H1 (cell line): ENCODE measurements around the gene CSKMT. TPM values are rescaled to one million over a fixed set of nuclear protein-coding genes. Genes with fewer than 3 reads are reported as not detected.

Source experiments
- CTCF ChIA-PET: fragments of 300-600 bp; sonication (Branson Sonifier 250); formaldehyde crosslinking; loops from one replicate; lab custom pipeline; 2021; ENCODE audit not compliant: partially characterized antibody; lab: Charles Lee
- POLR2A ChIA-PET: fragments of 300-600 bp; sonication (Branson Sonifier 250); formaldehyde crosslinking; loops from one replicate; lab custom pipeline; 2021; ENCODE audit warnings: inconsistent platforms; ENCODE audit not compliant: partially characterized antibody; lab: Charles Lee
- DNase-seq, 2 experiments: peaks; one replicate each; pipeline versions ENCODE4 v3.0.0 to v3.0.0-alpha.2; 2010 to 2022; ENCODE audit warnings: low spot score in 2 of 2, low read depth in 1 of 2, mixed read lengths in 1 of 2
- FAIRE-seq: peaks from 2 replicates; lab custom pipeline; 2011; peaks lifted over from hg19 to GRCh38; lab: Jason Lieb, UNC
- H2AFZ ChIP-seq: 2 replicates; pipeline ENCODE4 v1.8.1; 2012; ENCODE audit warnings: low read length, inconsistent platforms
- H2AK5ac ChIP-seq: 2 replicates; pipeline ENCODE4 v1.6.1; 2013; ENCODE audit warnings: low read depth, low read length
- H2BK120ac ChIP-seq: replicated peaks from 2 replicates; pipeline ENCODE3; 2013; ENCODE audit warnings: low read depth, low read length, inconsistent platforms
- H2BK12ac ChIP-seq: 2 replicates; pipeline ENCODE4 v1.6.1; 2013; ENCODE audit warnings: low read depth, low read length
- H2BK15ac ChIP-seq: 2 replicates; pipeline ENCODE4 v1.6.1; 2013; ENCODE audit warnings: low read length
- H2BK20ac ChIP-seq: 2 replicates; pipeline ENCODE4 v1.6.1; 2013; ENCODE audit warnings: low read length
- H2BK5ac ChIP-seq: 2 replicates; pipeline ENCODE4 v1.6.1; 2013; ENCODE audit warnings: low read depth, low read length
- H3K14ac ChIP-seq: 2 replicates; pipeline ENCODE4 v1.6.1; 2013; ENCODE audit warnings: inconsistent platforms; ENCODE audit not compliant: insufficient read length
- H3K18ac ChIP-seq: 2 replicates; pipeline ENCODE4 v1.6.1; 2013; ENCODE audit warnings: low read length; ENCODE audit errors: extremely low read depth
- H3K23ac ChIP-seq: 2 replicates; pipeline ENCODE4 v1.6.1; 2013; ENCODE audit warnings: inconsistent platforms; ENCODE audit not compliant: insufficient read length
- H3K23me2 ChIP-seq: 2 replicates; pipeline ENCODE4 v1.6.1; 2013; ENCODE audit warnings: low read depth, low read length
- H3K27ac ChIP-seq: 2 replicates; pipeline ENCODE4 v1.6.1; 2011; ENCODE audit warnings: low read depth, low read length, inconsistent platforms
- H3K27me3 ChIP-seq, 4 experiments: replicated peaks in 1 of 4; 1 replicate in 1 of 4; 2 replicates in 3 of 4; pipeline versions ENCODE4 v1.6.1 to v1.8.1; 2011 to 2013; ENCODE audit warnings: low read length in 3 of 4, mild to moderate bottlenecking in 3 of 4, inconsistent platforms in 2 of 4, mixed read lengths in 2 of 4, moderate library complexity in 1 of 4; ENCODE audit not compliant: control insufficient read depth in 3 of 4, insufficient read depth in 3 of 4; ENCODE audit errors: extremely low read depth in 1 of 4
- H3K36me3 ChIP-seq, 4 experiments: 2 replicates each; pipeline versions ENCODE4 v1.6.1 to v1.8.1; 2011 to 2013; ENCODE audit warnings: mild to moderate bottlenecking in 4 of 4, low read length in 3 of 4, moderate library complexity in 2 of 4, control low read depth in 1 of 4, inconsistent platforms in 1 of 4; ENCODE audit not compliant: insufficient read depth in 4 of 4, control insufficient read depth in 2 of 4
- H3K4ac ChIP-seq: replicated peaks from 2 replicates; pipeline ENCODE3; 2013; ENCODE audit warnings: low read length, low read depth, mixed read lengths, inconsistent platforms; ENCODE audit not compliant: insufficient read length
- H3K4me1 ChIP-seq, 4 experiments: replicated peaks in 1 of 4; 1 replicate in 1 of 4; 2 replicates in 3 of 4; pipeline versions ENCODE4 v1.6.1 to v1.8.1; 2011 to 2013; ENCODE audit warnings: low read length in 3 of 4, inconsistent platforms in 2 of 4, mixed read lengths in 1 of 4; ENCODE audit not compliant: insufficient read depth in 4 of 4, control insufficient read depth in 3 of 4
- H3K4me2 ChIP-seq, 2 experiments: 2 replicates each; pipeline versions ENCODE4 v1.6.1 to v1.8.1; 2011 to 2013; ENCODE audit warnings: low read depth in 2 of 2, low read length in 2 of 2, control low read depth in 1 of 2, inconsistent platforms in 1 of 2, mild to moderate bottlenecking in 1 of 2; ENCODE audit not compliant: insufficient read depth in 1 of 2
- H3K4me3 ChIP-seq, 4 experiments: fragments of 200-600, 300-600 bp in 1 of 4; sonication (generic), shearing (Covaris generic), sonication (Bioruptor Twin) in 1 of 4; 2 replicates each; pipeline versions ENCODE4 v1.5.1 to v1.8.1; 2011 to 2016; ENCODE audit warnings: low read length in 4 of 4, low read depth in 3 of 4, control low read depth in 2 of 4, inconsistent platforms in 2 of 4, mild to moderate bottlenecking in 2 of 4, mixed read lengths in 1 of 4, moderate library complexity in 1 of 4; ENCODE audit not compliant: insufficient read depth in 2 of 4; ENCODE audit errors: extremely low read depth in 1 of 4
- H3K56ac ChIP-seq: replicated peaks from 2 replicates; pipeline ENCODE3; 2013; ENCODE audit warnings: low read depth, mild to moderate bottlenecking, mixed read lengths, low read length, inconsistent platforms; ENCODE audit not compliant: insufficient read length
- H3K79me1 ChIP-seq: 2 replicates; pipeline ENCODE4 v1.6.1; 2013; ENCODE audit warnings: low read depth, low read length, control low read depth
- H3K79me2 ChIP-seq, 2 experiments: 2 replicates each; pipeline versions ENCODE4 v1.6.1 to v1.8.1; 2012 to 2013; ENCODE audit warnings: low read length in 2 of 2, mild to moderate bottlenecking in 2 of 2, inconsistent platforms in 1 of 2; ENCODE audit not compliant: insufficient read depth in 2 of 2, control insufficient read depth in 1 of 2
- H3K9ac ChIP-seq, 4 experiments: replicated peaks in 1 of 4; 1 replicate in 1 of 4; 2 replicates in 3 of 4; pipeline versions ENCODE4 v1.6.1 to v1.8.1; 2011 to 2013; ENCODE audit warnings: low read depth in 3 of 4, low read length in 3 of 4, control low read depth in 2 of 4, mild to moderate bottlenecking in 2 of 4, moderate library complexity in 2 of 4, inconsistent platforms in 1 of 4; ENCODE audit errors: extremely low read depth in 1 of 4
- H3K9me3 ChIP-seq, 2 experiments: 2 replicates each; pipeline versions ENCODE4 v1.6.1 to v1.8.1; 2012 to 2013; ENCODE audit warnings: mild to moderate bottlenecking in 2 of 2, moderate library complexity in 2 of 2, control low read depth in 1 of 2, inconsistent platforms in 1 of 2, low read depth in 1 of 2, low read length in 1 of 2, mixed read lengths in 1 of 2; ENCODE audit not compliant: insufficient read depth in 2 of 2
- H4K20me1 ChIP-seq, 2 experiments: replicated peaks in 1 of 2; 2 replicates each; pipeline versions ENCODE3 to v1.8.1; 2011 to 2013; ENCODE audit warnings: inconsistent platforms in 2 of 2, low read length in 2 of 2, mild to moderate bottlenecking in 1 of 2; ENCODE audit not compliant: insufficient read depth in 2 of 2, control insufficient read depth in 1 of 2
- H4K5ac ChIP-seq: 2 replicates; pipeline ENCODE4 v1.6.1; 2013; ENCODE audit warnings: low read length, low read depth, mixed read lengths, inconsistent platforms; ENCODE audit not compliant: insufficient read length
- H4K8ac ChIP-seq: 2 replicates; pipeline ENCODE4 v1.8.0; 2013; ENCODE audit warnings: mild to moderate bottlenecking, moderate library complexity, low read length, inconsistent platforms; ENCODE audit not compliant: insufficient read depth; ENCODE audit errors: extremely low read depth
- H4K91ac ChIP-seq: replicated peaks from 2 replicates; pipeline ENCODE3; 2013; ENCODE audit warnings: low read length, mixed read lengths, inconsistent platforms; ENCODE audit not compliant: insufficient read length
- GTF2F1 ChIP-seq: IDR thresholded peaks from 2 replicates; pipeline ENCODE4 v1.6.1; 2012; ENCODE audit warnings: low read depth, low read length, improper control_type of control experiment, borderline replicate concordance
- NANOG ChIP-seq: IDR thresholded peaks from 2 replicates; pipeline ENCODE4 v1.6.1; 2011; ENCODE audit warnings: low read length, low read depth, mild to moderate bottlenecking, inconsistent platforms; ENCODE audit not compliant: insufficient read depth, poor library complexity, severe bottlenecking
- POLR2A ChIP-seq, 2 experiments: IDR thresholded peaks; 1 replicate in 1 of 2; 2 replicates in 1 of 2; pipeline ENCODE4 v1.6.1; 2011; ENCODE audit warnings: low read depth in 2 of 2, low read length in 2 of 2, mild to moderate bottlenecking in 2 of 2; ENCODE audit errors: control extremely low read depth in 1 of 2
- RAD21 ChIP-seq, 2 experiments: IDR thresholded peaks in 1 of 2; conservative IDR thresholded peaks in 1 of 2; 2 replicates each; pipeline ENCODE4 v1.6.1; 2011; ENCODE audit warnings: low read depth in 2 of 2, low read length in 2 of 2, improper control_type of control experiment in 1 of 2, inconsistent platforms in 1 of 2, mild to moderate bottlenecking in 1 of 2, moderate library complexity in 1 of 2
- SIN3A ChIP-seq, 2 experiments: IDR thresholded peaks in 1 of 2; conservative IDR thresholded peaks in 1 of 2; 2 replicates each; pipeline ENCODE4 v1.6.1; 2011 to 2012; ENCODE audit warnings: low read length in 2 of 2, improper control_type of control experiment in 1 of 2, low read depth in 1 of 2, mild to moderate bottlenecking in 1 of 2
- SP1 ChIP-seq: IDR thresholded peaks from 2 replicates; pipeline ENCODE4 v1.6.1; 2011; ENCODE audit warnings: low read depth, low read length
- SP2 ChIP-seq: IDR thresholded peaks from 2 replicates; pipeline ENCODE4 v1.6.1; 2012; ENCODE audit warnings: mild to moderate bottlenecking, low read length, inconsistent platforms
- WGBS, 2 experiments: shearing (Covaris generic) in 1 of 2; methylation state at CpG; one replicate each; pipeline versions ENCODE4 v1.1.6 to v1.1.7; 2013 to 2015; ENCODE audit warnings: low lambda C conversion rate in 2 of 2, mixed read lengths in 2 of 2, inconsistent platforms in 1 of 2, low coverage in 1 of 2, missing lambda C conversion rate in 1 of 2; ENCODE audit not compliant: insufficient replicate concordance in 2 of 2, insufficient coverage in 1 of 2, insufficient read length in 1 of 2; ENCODE audit errors: extremely low coverage in 1 of 2, missing lambda C conversion rate in 1 of 2; 5-methylcytosine and 5-hydroxymethylcytosine counted together
- polyA plus RNA-seq, 7 experiments: library from polyadenylated mRNA; depleted of rRNA in 3 of 7; stranded (reverse) in 5 of 7; unstranded in 2 of 7; fragments of >200 nt in 5 of 7; fragments of 200-250 nt in 2 of 7; gene quantifications; 1 replicate in 5 of 7; 2 replicates in 1 of 7; 4 replicates in 1 of 7; pipeline versions ENCODE4 v1.2.1 to v1.2.3, GENCODE V29; 2011 to 2013; ENCODE audit warnings: missing spikeins in 2 of 7, mixed read lengths in 2 of 7
- total RNA-seq: library from RNA; stranded (reverse); fragmentation: NEBNext Ultra II Directional; extraction: Animal tissue kit (Norgen Biotek cat#: 25700); gene quantifications from 2 replicates; pipeline ENCODE4 v1.2.1, GENCODE V29; 2021

The CSKMT gene
- total and polyA plus RNA-seq, 2 of the 8 experiments (the other 6 are each of a cell fraction or from before 2014, with no cell fraction given) = 12.0 to 66.1 TPM

DNA sequence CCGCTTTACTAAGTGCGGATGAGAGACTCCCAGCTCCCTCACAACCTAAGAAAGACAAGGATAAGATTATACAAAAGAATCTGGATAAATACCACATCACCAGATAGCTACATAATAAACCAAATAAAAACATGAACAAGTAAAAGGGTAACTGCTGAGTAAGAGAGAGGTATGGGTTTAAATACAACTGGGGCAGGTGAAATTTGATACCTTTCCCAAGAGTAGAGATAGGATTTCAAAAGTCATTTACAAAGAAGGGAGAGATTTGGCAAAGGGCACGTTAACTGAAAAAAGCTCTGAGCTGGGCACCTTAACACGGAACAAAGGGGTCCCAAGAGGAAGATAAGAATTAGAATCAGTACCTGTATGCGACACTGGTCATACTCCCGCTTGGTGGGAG is 12.0 kb downstream of the CSKMT start:
- no peak overlapping the region for H2BK20ac ChIP-seq
- peak overlapping the region in 1 of 4 experiments; percentile 98; a peak in 3 of 8 replicates for H3K4me3 ChIP-seq
- H2AK5ac ChIP-seq = no peak overlapping the region
- H3K36me3 ChIP-seq = peaks cover 5 to 29% (median 9%) of the 10 kb centered on the region in 4 experiments; a peak in 5 of 8 replicates
- ChIA-PET CTCF (interaction anchor here (0.5 to 3.2 kb wide), 11 partner anchors 8 to 209 kb away, joined by 3 to 16 read pairs (median 5); partner anchors contain the start of genes CSKMT and EML3), POLR2A (interaction anchor here (0.7 to 61.4 kb wide), 11 partner anchors 14 to 110 kb away, joined by 3 to 2041 read pairs (median 3); partner anchors contain the start of genes BSCL2, C11orf98, CSKMT and GANAB)
- FAIRE-seq = no peak
- no peaks in the 10 kb centered on the region for H3K27me3 ChIP-seq
- H3K79me2 ChIP-seq = peaks cover 0 to 23% of the 10 kb centered on the region in 2 experiments; a peak in 2 of 4 replicates
- H3K4me1 ChIP-seq = peaks cover 3 to 8% (median 6%) of the 10 kb centered on the region in 4 experiments; a peak in 5 of 7 replicates
- no peak overlapping the region for H3K27ac ChIP-seq
- H2BK120ac ChIP-seq = no peak overlapping the region
- peaks cover 4% of the 10 kb centered on the region; the same call in 1 of the 2 replicates for H3K23me2 ChIP-seq
- no peak overlapping the region for H3K23ac ChIP-seq
- no peak overlapping the region for H2BK5ac ChIP-seq
- 88% methylated on average over 6 of the region's 6 CpGs; no CpG with 5 or more reads in 1 of the 2 experiments for WGBS, 2 experiments
- peak overlapping the region; percentile 74 to 86; a peak in 2 of 4 replicates for H3K4me2 ChIP-seq
- no peak overlapping the region for H4K8ac ChIP-seq
- no peak overlapping the region for H3K18ac ChIP-seq
- H3K56ac ChIP-seq = no peak overlapping the region
- H3K9me3 ChIP-seq = no peaks in the 10 kb centered on the region
- no peak overlapping the region for H2BK12ac ChIP-seq
- no peak overlapping the region for H3K9ac ChIP-seq
- peaks cover 9% of the 10 kb centered on the region for H3K79me1 ChIP-seq
- TF ChIP-seq SIN3A (conservative IDR thresholded peaks at IDR 0.05 in 1 of 2, IDR thresholded peaks at IDR 0.05 in 1 of 2; ENCODE audit: low read depth in 1 of 2, low read length in 2 of 2) (no peak), SP2 (no peak), GTF2F1 (no peak), RAD21 (IDR thresholded peaks at IDR 0.05 in 1 of 2, conservative IDR thresholded peaks at IDR 0.05 in 1 of 2; ENCODE audit: low read depth in 2 of 2, low read length in 2 of 2) (no peak), POLR2A (IDR thresholded peaks at IDR 0.05; ENCODE audit: control extremely low read depth in 1 of 2, low read depth in 2 of 2, low read length in 2 of 2) (no peak), SP1 (no peak), NANOG (no peak)
- H4K20me1 ChIP-seq = peaks cover 0 to 1% of the 10 kb centered on the region in 2 experiments
- no peak for DNase-seq
- H4K5ac ChIP-seq = no peak overlapping the region
- H3K4ac ChIP-seq = no peak overlapping the region
- no peak overlapping the region for H2AFZ ChIP-seq
- no peak overlapping the region for H3K14ac ChIP-seq
- H4K91ac ChIP-seq = no peak overlapping the region
- no peak overlapping the region for H2BK15ac ChIP-seq
